HepG2 (cell line): ENCODE measurements around the gene DGAT2. TPM values are rescaled to one million over a fixed set of nuclear protein-coding genes. Genes with fewer than 3 reads are reported as not detected.
"Not testable (repeated sequence)": the region's sequence is repeated elsewhere in the genome, so short reads cannot be mapped to it uniquely, and the experiment has no call there.

Experiments used
- ATAC-seq: fragments of 200-7000 bp; cut with Tn5 transposase; 3 replicates; pipeline ENCODE4 v1.9.1; 2020; ENCODE audit warnings: mild to moderate bottlenecking, moderate library complexity
- BruUV-seq: library from RNA; stranded (reverse); fragments of 400-500 nt; replicated peaks from 2 replicates; lab custom pipeline; 2021; lab: Mats Ljungman, UMichigan
- CTCF ChIA-PET: fragments of 300-600 bp; formaldehyde crosslinking; extraction: SDS; loops from one replicate; lab custom pipeline; 2021; ENCODE audit warnings: low total read pairs, inconsistent platforms, low intra/inter-chr PET ratio; lab: Yijun Ruan, JAX
- POLR2A ChIA-PET: fragments of 350-600 bp; sonication (Branson Sonifier 250); formaldehyde crosslinking; loops from one replicate; lab custom pipeline; 2020; ENCODE audit warnings: antibody characterized with exemption, inconsistent platforms; lab: Yijun Ruan, JAX
- DNase-seq: peaks from one replicate; pipeline ENCODE4 v3.0.0-alpha.2; 2015; ENCODE audit warnings: low spot score
- FAIRE-seq: peaks from 3 replicates; lab custom pipeline; 2011; peaks lifted over from hg19 to GRCh38; lab: Jason Lieb, UNC
- H2AFZ ChIP-seq: one replicate; pipeline ENCODE4 v1.6.1; 2011; ENCODE audit warnings: low read length, inconsistent platforms
- H3K27ac ChIP-seq: fragments of 300-600 bp; 3 replicates; pipeline ENCODE4 v1.8.0; 2011; ENCODE audit warnings: mixed run types, mild to moderate bottlenecking, mixed read lengths, low read length, inconsistent platforms; ENCODE audit not compliant: insufficient read depth; ENCODE audit errors: extremely low read length
- H3K27me3 ChIP-seq, 2 experiments: fragments of 200-600 bp in 1 of 2; 2 replicates in 1 of 2; 3 replicates in 1 of 2; pipeline versions ENCODE4 v1.6.0 to v1.8.0; 2011; ENCODE audit warnings: low read length in 2 of 2, mild to moderate bottlenecking in 2 of 2, moderate library complexity in 2 of 2, inconsistent platforms in 1 of 2; ENCODE audit not compliant: insufficient read depth in 2 of 2, control insufficient read depth in 1 of 2
- H3K36me3 ChIP-seq, 2 experiments: fragments of 200-600 bp in 1 of 2; replicated peaks in 1 of 2; 2 replicates in 1 of 2; 3 replicates in 1 of 2; pipeline versions ENCODE4 v1.5.1 to v1.8.0; 2011; ENCODE audit warnings: low read length in 2 of 2, inconsistent platforms in 1 of 2; ENCODE audit not compliant: insufficient read depth in 2 of 2, control insufficient read depth in 1 of 2
- H3K4me1 ChIP-seq: 2 replicates; pipeline ENCODE4 v1.5.1; 2012; ENCODE audit warnings: low read length, inconsistent platforms; ENCODE audit not compliant: insufficient read depth
- H3K4me2 ChIP-seq: 2 replicates; pipeline ENCODE4 v1.6.0; 2011; ENCODE audit warnings: low read depth, low read length, inconsistent platforms
- H3K4me3 ChIP-seq, 3 experiments: fragments of 200-600 bp in 1 of 3; sonication (generic), shearing (Covaris generic) in 1 of 3; replicated peaks in 1 of 3; 2 replicates each; pipeline ENCODE4 v1.5.1; 2011 to 2016; ENCODE audit warnings: low read length in 3 of 3, inconsistent platforms in 2 of 3, low read depth in 2 of 3, mild to moderate bottlenecking in 2 of 3, control low read depth in 1 of 3, mixed read lengths in 1 of 3; ENCODE audit not compliant: insufficient read depth in 1 of 3
- H3K79me2 ChIP-seq: one replicate; pipeline ENCODE4 v1.6.1; 2011; ENCODE audit warnings: low read length, inconsistent platforms; ENCODE audit not compliant: insufficient read depth
- H3K9ac ChIP-seq: 2 replicates; pipeline ENCODE4 v1.6.0; 2011; ENCODE audit warnings: mild to moderate bottlenecking, low read depth, low read length, inconsistent platforms; ENCODE audit not compliant: insufficient read depth
- H3K9me3 ChIP-seq: 2 replicates; pipeline ENCODE4 v1.5.1; 2012; ENCODE audit warnings: mild to moderate bottlenecking, low read length
- H4K20me1 ChIP-seq: 2 replicates; pipeline ENCODE4 v1.6.0; 2011; ENCODE audit warnings: inconsistent platforms, mild to moderate bottlenecking, low read length, moderate library complexity; ENCODE audit not compliant: insufficient read depth
- FOXA3 ChIP-seq: IDR thresholded peaks from 2 replicates; pipeline ENCODE4 v1.6.1; 2016; ENCODE audit warnings: missing genetic modification reagents, missing compliant biosample characterization
- ZBTB40 ChIP-seq, 2 experiments: fragments of 450-650 bp in 1 of 2; sonication (generic) in 1 of 2; formaldehyde crosslinking in 1 of 2; IDR thresholded peaks; 2 replicates each; pipeline versions ENCODE4 v1.6.1 to v1.8.0; 2016 to 2022; ENCODE audit warnings: antibody characterized with exemption in 1 of 2, mild to moderate bottlenecking in 1 of 2, missing genetic modification reagents in 1 of 2
- in situ Hi-C: cut with HindIII; loops from 2 replicates; pipeline ENCODE4 v1.10.0; 2017; ENCODE audit warnings: low pct_unique_long_range_greater_than_20kb; ENCODE audit not compliant: extremely low pct_ligation_motif_present
- intact Hi-C: fragments of 100-400 bp; cut with micrococcal nuclease; formaldehyde crosslinking; loops from one replicate; pipeline ENCODE4 v1.10.0; 2022; ENCODE audit not compliant: unreplicated experiment
- polyA plus RNA-seq, 8 experiments: library from polyadenylated mRNA; depleted of rRNA in 3 of 8; stranded (reverse) in 7 of 8; unstranded in 1 of 8; fragments of >200 nt; fragmentation: Illumina TruSeq in 4 of 8; extraction: Trizol in 4 of 8; gene quantifications; 2 replicates each; pipeline versions ENCODE4 v1.2.1 to v1.2.3, GENCODE V29; 2011 to 2016; ENCODE audit warnings: low read depth in 4 of 8, missing spikeins in 1 of 8, mixed read lengths in 1 of 8; ENCODE audit not compliant: insufficient read depth in 1 of 8
- total RNA-seq, 5 experiments: library from RNA; depleted of rRNA; stranded (reverse); fragments of >200 nt; fragmentation: Illumina TruSeq; extraction: Trizol; gene quantifications; 2 replicates each; pipeline ENCODE4 v1.2.3, GENCODE V29; 2016; ENCODE audit warnings: low read depth in 1 of 5

Gene DGAT2
- total and polyA plus RNA-seq, 2 of the 13 experiments (the other 11 are each of a cell fraction or from before 2014, with no cell fraction given): 39.0 to 65.6 TPM

- H3K9ac ChIP-seq; BruUV-seq; ATAC-seq; H3K79me2 ChIP-seq; FAIRE-seq; H3K27ac ChIP-seq; DNase-seq; H3K4me3 ChIP-seq; H3K9me3 ChIP-seq; H3K4me2 ChIP-seq; H4K20me1 ChIP-seq; in situ Hi-C loops; POLR2A ChIA-PET; H3K27me3 ChIP-seq; H2AFZ ChIP-seq; H3K36me3 ChIP-seq; intact Hi-C loops; CTCF ChIA-PET; TF ChIP-seq ZBTB40 (CRISPR knock-in tag; IDR thresholded peaks at IDR 0.05): not testable (repeated sequence)
- TF ChIP-seq ZBTB40 (IDR thresholded peaks at IDR 0.05) (peak; percentile 16; the same call in 1 of the 2 replicates), FOXA3 (CRISPR knock-in tag) (peak; percentile 20; the same call in 1 of the 2 replicates)
- H3K4me1 ChIP-seq: peaks cover 39% of the 10 kb centered on the region
Observed at GRCh38 chr11:75754933-75755332, 13.6 kb upstream of the DGAT2 start.
